ENCODE measurements around the gene KANSL1. TPM values are rescaled to one million over a fixed set of nuclear protein-coding genes. Genes with fewer than 3 reads are reported as not detected.

The KANSL1 gene
- total and polyA plus RNA-seq, 2 donors from 2014 or later: 13.7 to 97.3 TPM

- H3K9me3 ChIP-seq (ENCODE audit: control insufficient read depth in 2 of 3, insufficient read depth in 1 of 3, low read length in 3 of 3): no peaks in the 10 kb centered on the region
- intact Hi-C loops (cut with DNase I): no loop called here
- FAIRE-seq (no peak), DNase-seq (no peak)
- peaks cover 0 to 27% (median 9%) of the 10 kb centered on the region in 3 donors for H3K4me1 ChIP-seq (ENCODE audit: control insufficient read depth in 2 of 3, insufficient read depth in 2 of 3, low read depth in 1 of 3, low read length in 3 of 3)
- H3K4me3 ChIP-seq (ENCODE audit: low read length in 3 of 3): no peak overlapping the region
- no peaks in the 10 kb centered on the region for H3K36me3 ChIP-seq (ENCODE audit: control insufficient read depth in 2 of 3, insufficient read depth in 3 of 3, low read length in 3 of 3)
- no peaks in the 10 kb centered on the region for H3K27me3 ChIP-seq (ENCODE audit: control insufficient read depth, insufficient read depth, low read length)
- no peak for TF ChIP-seq CTCF (IDR thresholded peaks at IDR 0.05; ENCODE audit: borderline replicate concordance, extremely low read depth, insufficient read depth)
- no peak overlapping the region for H3K9ac ChIP-seq (ENCODE audit: low read length in 3 of 3)
- H3K27ac ChIP-seq (ENCODE audit: low read depth in 2 of 2, low read length in 2 of 2): no peak overlapping the region
Observed at GRCh38 chr17:46138473-46138872, 54.8 kb downstream of the KANSL1 start.

- no peak for DNase-seq
- no peak for TF ChIP-seq CTCF (IDR thresholded peaks at IDR 0.05; ENCODE audit: borderline replicate concordance, extremely low read depth, insufficient read depth)
- peaks cover 0 to 27% (median 9%) of the 10 kb centered on the region in 3 donors for H3K4me1 ChIP-seq (ENCODE audit: control insufficient read depth in 2 of 3, insufficient read depth in 2 of 3, low read depth in 1 of 3, low read length in 3 of 3)
- H3K9ac ChIP-seq (ENCODE audit: low read length in 3 of 3): no peak overlapping the region
- FAIRE-seq: no peak
- no peak overlapping the region for H3K4me3 ChIP-seq (ENCODE audit: low read length in 3 of 3)
- H3K9me3 ChIP-seq (ENCODE audit: control insufficient read depth in 2 of 3, insufficient read depth in 1 of 3, low read length in 3 of 3): no peaks in the 10 kb centered on the region
- H3K36me3 ChIP-seq (ENCODE audit: control insufficient read depth in 2 of 3, insufficient read depth in 3 of 3, low read length in 3 of 3): no peaks in the 10 kb centered on the region
- no peak overlapping the region for H3K27ac ChIP-seq (ENCODE audit: low read depth in 2 of 2, low read length in 2 of 2)
- no peaks in the 10 kb centered on the region for H3K27me3 ChIP-seq (ENCODE audit: control insufficient read depth, insufficient read depth, low read length)
- intact Hi-C loops (cut with DNase I): no loop called here
Observed at GRCh38 chr17:46136820-46137219, 56.4 kb downstream of the KANSL1 start.

GRCh38 chr17:46135879-46136563 lies 57.2 kb downstream of the KANSL1 start:
- H3K4me3 ChIP-seq (ENCODE audit: low read length in 3 of 3): no peak overlapping the region
- H3K27me3 ChIP-seq (ENCODE audit: control insufficient read depth, insufficient read depth, low read length): no peaks in the 10 kb centered on the region
- no peaks in the 10 kb centered on the region for H3K9me3 ChIP-seq (ENCODE audit: control insufficient read depth in 2 of 3, insufficient read depth in 1 of 3, low read length in 3 of 3)
- H3K4me1 ChIP-seq (ENCODE audit: control insufficient read depth in 2 of 3, insufficient read depth in 2 of 3, low read depth in 1 of 3, low read length in 3 of 3): peaks cover 0 to 26% (median 9%) of the 10 kb centered on the region in 3 donors
- H3K27ac ChIP-seq (ENCODE audit: low read depth in 2 of 2, low read length in 2 of 2): no peak overlapping the region
- no peak overlapping the region for H3K9ac ChIP-seq (ENCODE audit: low read length in 3 of 3)
- no peak for DNase-seq
- H3K36me3 ChIP-seq (ENCODE audit: control insufficient read depth in 2 of 3, insufficient read depth in 3 of 3, low read length in 3 of 3): no peaks in the 10 kb centered on the region
- intact Hi-C loops (cut with DNase I): no loop called here
- FAIRE-seq: no peak
- TF ChIP-seq CTCF (IDR thresholded peaks at IDR 0.05; ENCODE audit: borderline replicate concordance, extremely low read depth, insufficient read depth): no peak

All from kidney (tissue), 14 donors.